ENCODE results near the gene DAAM1. TPM values are rescaled to one million over a fixed set of nuclear protein-coding genes. Genes with fewer than 3 reads are reported as not detected.

The DAAM1 gene
- total RNA-seq, 2 donors from 2014 or later, result 11.1 to 13.9 TPM

DNA sequence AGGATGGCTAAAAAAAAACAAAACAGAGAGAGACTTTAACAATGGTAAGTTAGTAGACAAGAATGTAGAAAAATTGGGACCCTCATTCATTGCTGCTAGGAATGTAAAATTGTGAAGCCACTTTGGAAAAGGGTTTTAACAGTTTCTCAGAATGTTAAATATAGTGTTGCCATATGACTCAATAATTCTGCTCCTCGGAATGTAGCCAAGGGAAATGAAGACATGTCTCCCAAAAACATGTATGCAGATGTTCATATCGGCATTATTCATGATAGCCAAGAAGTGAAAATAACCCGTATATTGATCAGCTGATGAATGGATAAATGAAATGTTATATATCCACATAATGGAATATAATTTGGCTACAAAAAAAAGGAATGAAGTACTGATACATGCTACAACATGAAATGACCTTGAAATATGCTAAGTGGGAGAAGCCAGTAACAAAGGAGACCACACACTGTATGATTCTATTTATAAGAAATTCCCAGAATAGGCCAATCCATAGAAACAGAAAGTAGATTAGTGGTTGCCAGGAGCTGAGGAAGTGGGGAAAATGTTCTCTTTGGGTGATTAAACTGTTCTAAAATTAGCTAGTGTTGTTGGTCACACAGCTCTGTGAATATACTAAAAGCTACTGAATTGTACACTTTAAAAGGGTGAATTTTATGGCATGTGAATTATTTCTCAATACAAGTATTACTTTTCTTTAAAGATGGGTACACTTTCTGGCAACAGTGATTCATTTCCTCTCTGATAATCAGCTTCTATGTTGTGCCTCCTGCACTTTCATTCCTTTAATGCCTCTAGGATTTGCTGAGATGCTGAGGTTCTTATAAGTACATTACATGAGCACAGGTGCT, 132.5 kb downstream of the DAAM1 start:
- H3K27ac Mint-ChIP-seq, result peak overlapping the region in 1 of 2 donors; percentile 68
- no peaks in the 10 kb centered on the region for H3K9me3 Mint-ChIP-seq
- DNase-seq (ENCODE audit: low spot score in 2 of 2), result no peak
- H3K36me3 Mint-ChIP-seq, result no peaks in the 10 kb centered on the region
- no peak for ATAC-seq

DNA sequence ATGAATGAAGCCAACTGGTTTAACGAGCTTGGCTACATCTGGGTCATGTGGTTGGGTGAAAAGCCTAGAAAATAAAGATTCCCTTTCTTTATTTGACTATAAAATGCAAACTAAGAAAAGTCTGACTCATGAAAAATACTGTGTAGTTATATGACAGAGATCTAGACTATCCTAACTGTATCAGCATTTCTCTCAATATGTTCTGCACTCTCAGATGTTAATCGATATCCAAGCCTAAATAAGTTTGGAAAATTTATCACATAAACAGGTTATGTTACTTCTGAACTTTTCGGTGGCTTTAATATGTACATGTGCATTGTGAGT, 133.1 kb downstream of the DAAM1 start:
- Mint-ChIP-seq H3K27ac (no peak overlapping the region), H3K9me3 (no peaks in the 10 kb centered on the region), H3K36me3 (no peaks in the 10 kb centered on the region)
- DNase-seq (ENCODE audit: low spot score in 2 of 2), result no peak
- no peak for ATAC-seq

- no peak for DNase-seq (ENCODE audit: low spot score in 2 of 2)
- Mint-ChIP-seq H3K36me3 (no peaks in the 10 kb centered on the region), H3K9me3 (no peaks in the 10 kb centered on the region), H3K27ac (no peak overlapping the region)
- ATAC-seq, result no peak
Measured at GRCh38 chr14:59325906-59326305, 137.4 kb downstream of the DAAM1 start.

- ATAC-seq, result peak; percentile 36 to 38
- H3K36me3 Mint-ChIP-seq, result peaks cover 0 to 6% of the 10 kb centered on the region in 2 donors
Measured at GRCh38 chr14:59328454-59328853, 140.0 kb downstream of the DAAM1 start.

DNA sequence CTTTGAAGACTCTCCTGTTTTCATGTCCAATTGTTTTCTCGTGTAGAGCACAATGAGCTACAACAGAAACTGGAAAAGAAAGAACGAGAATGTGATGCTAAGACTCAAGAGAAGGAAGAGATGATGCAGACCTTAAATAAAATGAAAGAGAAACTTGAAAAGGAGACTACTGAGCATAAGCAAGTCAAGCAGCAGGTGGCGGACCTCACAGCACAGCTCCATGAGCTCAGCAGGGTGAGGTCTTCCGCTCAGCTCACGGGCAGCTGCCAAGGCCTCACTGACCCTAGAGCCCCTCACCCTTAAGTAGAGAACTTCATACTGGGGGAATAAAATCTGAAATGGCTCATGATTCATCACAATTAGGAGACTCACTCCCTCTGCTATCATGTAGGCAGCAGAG, 142.0 kb downstream of the DAAM1 start:
- peaks cover 0 to 9% of the 10 kb centered on the region in 2 donors for H3K36me3 Mint-ChIP-seq
- no peak overlapping the region for H3K27ac Mint-ChIP-seq
- DNase-seq (ENCODE audit: low spot score in 2 of 2) (no peak), ATAC-seq (no peak)
- no peaks in the 10 kb centered on the region for H3K9me3 Mint-ChIP-seq

More at GRCh38 chr14:59328454-59328853, 140.0 kb downstream of the DAAM1 start:
- Mint-ChIP-seq H3K9me3 (no peaks in the 10 kb centered on the region), H3K27ac (no peak overlapping the region)
- DNase-seq (ENCODE audit: low spot score in 2 of 2), result no peak

DNA sequence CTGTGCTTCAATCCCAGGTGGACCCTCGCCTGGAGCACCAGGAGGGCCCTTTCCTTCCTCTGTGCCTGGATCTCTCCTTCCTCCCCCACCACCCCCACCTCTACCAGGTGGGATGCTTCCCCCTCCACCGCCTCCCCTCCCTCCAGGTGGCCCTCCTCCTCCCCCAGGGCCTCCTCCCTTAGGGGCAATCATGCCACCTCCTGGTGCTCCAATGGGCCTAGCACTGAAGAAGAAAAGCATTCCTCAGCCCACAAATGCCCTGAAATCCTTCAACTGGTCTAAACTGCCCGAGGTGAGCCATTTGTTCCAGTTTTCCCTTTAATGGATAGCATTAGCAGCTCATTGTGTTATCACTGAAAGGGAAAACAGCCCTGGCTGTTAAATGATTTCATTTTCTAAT, 142.8 kb downstream of the DAAM1 start:
- Mint-ChIP-seq H3K9me3 (no peaks in the 10 kb centered on the region), H3K36me3 (peaks cover 0 to 9% of the 10 kb centered on the region in 2 donors), H3K27ac (no peak overlapping the region)
- ATAC-seq (no peak), DNase-seq (ENCODE audit: low spot score in 2 of 2) (no peak)

DNA sequence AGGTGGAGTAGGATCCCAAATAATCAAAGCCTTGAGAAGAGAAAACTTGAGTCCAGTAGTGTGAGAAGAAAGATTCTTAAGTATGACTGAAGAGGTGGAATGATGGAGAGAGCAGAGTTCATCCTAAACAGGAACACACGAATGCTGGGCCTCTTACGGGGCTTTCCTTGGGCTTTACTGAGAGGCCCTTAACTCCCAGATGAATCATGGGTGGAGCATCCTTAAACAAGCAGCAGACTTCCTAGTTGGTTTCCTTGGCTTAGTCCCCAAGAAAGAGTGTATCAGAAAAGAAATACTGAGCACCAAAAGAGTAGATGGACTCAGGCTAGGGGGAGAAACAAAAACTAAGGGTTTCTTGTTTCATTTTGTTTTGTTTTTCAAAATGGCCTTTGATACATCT, 144.3 kb downstream of the DAAM1 start:
- H3K9me3 Mint-ChIP-seq, result no peaks in the 10 kb centered on the region
- H3K36me3 Mint-ChIP-seq, result peaks cover 0 to 9% of the 10 kb centered on the region in 2 donors
- no peak overlapping the region for H3K27ac Mint-ChIP-seq
- ATAC-seq (no peak), DNase-seq (ENCODE audit: low spot score in 2 of 2) (no peak)

GRCh38 chr14:59333235-59333634, 144.8 kb downstream of the DAAM1 start:
- no peaks in the 10 kb centered on the region for H3K9me3 Mint-ChIP-seq

DNA sequence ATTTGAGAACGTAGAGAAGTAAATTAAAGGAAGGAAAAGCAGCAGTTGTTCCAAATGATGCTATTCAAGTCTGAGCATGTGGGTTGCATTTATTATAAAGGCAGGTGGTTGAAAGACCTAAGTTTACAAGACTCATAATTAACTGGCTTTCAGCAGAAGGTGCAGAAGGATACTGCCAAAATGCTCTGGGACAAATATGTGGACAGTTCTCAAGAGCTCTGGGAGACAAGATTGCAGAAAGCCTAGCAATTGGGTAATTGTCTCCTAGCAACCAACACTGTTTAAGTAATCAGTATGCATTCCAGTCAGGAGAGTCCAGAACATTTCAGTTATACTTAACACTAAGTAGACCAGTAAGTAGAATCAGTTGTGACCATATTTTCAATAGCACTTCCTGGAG, 145.2 kb downstream of the DAAM1 start:
- DNase-seq (ENCODE audit: low spot score in 2 of 2) (no peak), ATAC-seq (no peak)
- H3K9me3 Mint-ChIP-seq, result no peaks in the 10 kb centered on the region
- no peak overlapping the region for H3K27ac Mint-ChIP-seq
- peaks cover 0 to 9% of the 10 kb centered on the region in 2 donors for H3K36me3 Mint-ChIP-seq

More at GRCh38 chr14:59333235-59333634, 144.8 kb downstream of the DAAM1 start:
- ATAC-seq (no peak), DNase-seq (ENCODE audit: low spot score in 2 of 2) (no peak)
- peaks cover 0 to 9% of the 10 kb centered on the region in 2 donors for H3K36me3 Mint-ChIP-seq
- H3K27ac Mint-ChIP-seq, result no peak overlapping the region

GRCh38 chr14:59334253-59334652, 145.8 kb downstream of the DAAM1 start:
- Mint-ChIP-seq H3K27ac (no peak overlapping the region), H3K36me3 (peaks cover 0 to 9% of the 10 kb centered on the region in 2 donors), H3K9me3 (no peaks in the 10 kb centered on the region)
- ATAC-seq, result no peak
- DNase-seq (ENCODE audit: low spot score in 2 of 2), result no peak

- H3K36me3 Mint-ChIP-seq, result peaks cover 0 to 9% of the 10 kb centered on the region in 2 donors
- H3K27ac Mint-ChIP-seq, result no peak overlapping the region
- ATAC-seq (no peak), DNase-seq (ENCODE audit: low spot score in 2 of 2) (no peak)
- no peaks in the 10 kb centered on the region for H3K9me3 Mint-ChIP-seq
Measured at GRCh38 chr14:59336098-59336497, 147.6 kb downstream of the DAAM1 start.

DNA sequence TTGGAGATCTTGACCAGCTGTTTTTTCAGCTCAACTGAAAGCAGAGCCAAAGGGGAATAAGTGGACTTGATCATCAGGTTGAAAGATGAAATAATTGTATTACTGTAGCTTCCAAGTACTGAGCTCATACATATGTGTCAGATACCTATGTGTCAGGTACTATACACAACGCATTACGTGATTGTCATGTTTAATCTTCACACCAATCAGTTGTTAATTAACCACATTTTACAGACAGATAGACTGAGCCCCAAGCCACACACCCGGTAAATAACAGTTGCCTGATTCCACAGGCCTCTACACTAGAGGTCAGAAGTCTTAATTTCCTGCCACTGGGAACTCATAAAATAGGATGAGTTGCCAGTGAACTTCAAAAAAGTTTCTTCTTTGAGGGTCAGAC, 148.2 kb downstream of the DAAM1 start:
- H3K27ac Mint-ChIP-seq, result no peak overlapping the region
- DNase-seq (ENCODE audit: low spot score in 2 of 2), result no peak
- no peaks in the 10 kb centered on the region for H3K9me3 Mint-ChIP-seq
- ATAC-seq, result no peak
- H3K36me3 Mint-ChIP-seq, result peaks cover 0 to 9% of the 10 kb centered on the region in 2 donors

GRCh38 chr14:59337141-59337611, 148.7 kb downstream of the DAAM1 start:
- DNase-seq (ENCODE audit: low spot score in 2 of 2) (no peak), ATAC-seq (no peak)
- Mint-ChIP-seq H3K9me3 (no peaks in the 10 kb centered on the region), H3K27ac (no peak overlapping the region), H3K36me3 (peaks cover 0 to 9% of the 10 kb centered on the region in 2 donors)

DNA sequence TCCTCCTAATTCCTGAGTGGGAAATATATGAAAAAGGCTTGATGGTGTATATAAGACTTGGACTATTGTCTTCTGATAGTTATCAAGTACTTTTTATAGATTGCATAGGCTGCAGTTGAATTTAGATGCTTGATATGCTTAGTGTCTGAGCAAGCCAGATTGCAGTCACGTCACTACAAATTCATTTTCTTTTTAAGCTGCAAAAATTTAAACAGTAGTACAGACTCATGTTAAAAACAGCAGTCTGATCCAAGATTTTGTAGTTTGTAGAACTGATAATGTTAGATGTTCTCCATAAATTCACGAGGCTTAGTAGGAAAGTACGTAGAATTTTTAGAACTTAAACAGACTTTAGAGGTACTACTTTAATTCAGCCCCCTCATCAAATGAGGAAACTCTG, 150.3 kb downstream of the DAAM1 start:
- DNase-seq (ENCODE audit: low spot score in 2 of 2) (no peak), ATAC-seq (no peak)
- H3K36me3 Mint-ChIP-seq, result no peaks in the 10 kb centered on the region
- H3K9me3 Mint-ChIP-seq, result no peaks in the 10 kb centered on the region
- no peak overlapping the region for H3K27ac Mint-ChIP-seq

GRCh38 chr14:59339524-59340330, 151.3 kb downstream of the DAAM1 start:
- H3K36me3 Mint-ChIP-seq, result no peaks in the 10 kb centered on the region
- H3K9me3 Mint-ChIP-seq, result no peaks in the 10 kb centered on the region
- no peak for DNase-seq (ENCODE audit: low spot score in 2 of 2)
- no peak for ATAC-seq
- no peak overlapping the region for H3K27ac Mint-ChIP-seq

DNA sequence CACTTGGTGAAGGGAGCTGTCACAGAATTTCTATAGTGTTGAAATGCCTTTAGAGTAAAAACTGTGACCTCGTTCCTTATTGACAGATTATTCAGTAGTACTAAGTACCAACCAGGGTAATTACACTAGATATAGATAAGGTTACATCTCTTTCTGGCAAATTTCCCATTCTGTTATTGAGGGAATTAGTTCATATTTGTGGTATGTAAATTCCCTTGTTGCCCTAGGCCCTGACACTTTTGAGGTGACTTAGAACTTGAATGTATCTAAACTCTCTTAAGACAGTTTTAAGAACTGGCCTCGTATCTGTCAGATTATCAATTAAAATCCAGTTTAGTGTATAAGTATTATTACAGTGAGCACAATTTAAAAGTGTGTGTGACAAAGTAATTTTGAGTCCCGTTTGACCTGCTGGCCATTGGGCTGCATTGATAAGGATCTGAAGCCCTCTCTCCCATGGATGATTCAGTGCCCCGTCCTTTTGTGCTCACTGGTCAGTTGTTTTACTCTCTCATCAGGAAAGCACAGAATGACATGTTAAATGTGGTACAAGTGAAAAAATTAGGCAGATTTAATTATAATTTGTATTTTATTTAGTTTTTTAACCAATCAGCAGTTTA, 153.5 kb downstream of the DAAM1 start:
- no peak for ATAC-seq
- Mint-ChIP-seq H3K27ac (no peak overlapping the region), H3K9me3 (no peaks in the 10 kb centered on the region)

More for the DNA sequence above, 153.5 kb downstream of the DAAM1 start:
- H3K36me3 Mint-ChIP-seq, result no peaks in the 10 kb centered on the region
- no peak for DNase-seq (ENCODE audit: low spot score in 2 of 2)

Measured in activated naive CD4-positive, alpha-beta T cell treated with anti-CD3 and anti-CD28 coated beads, Interleukin-2, amount 50 U/mL, for 72 hours (primary cell).